ENCODE data around the gene LRP10. TPM values are rescaled to one million over a fixed set of nuclear protein-coding genes. Genes with fewer than 3 reads are reported as not detected.

Gene LRP10
- total and polyA plus RNA-seq, 2 experiments from 2014 or later = 161 to 202 TPM

DNA sequence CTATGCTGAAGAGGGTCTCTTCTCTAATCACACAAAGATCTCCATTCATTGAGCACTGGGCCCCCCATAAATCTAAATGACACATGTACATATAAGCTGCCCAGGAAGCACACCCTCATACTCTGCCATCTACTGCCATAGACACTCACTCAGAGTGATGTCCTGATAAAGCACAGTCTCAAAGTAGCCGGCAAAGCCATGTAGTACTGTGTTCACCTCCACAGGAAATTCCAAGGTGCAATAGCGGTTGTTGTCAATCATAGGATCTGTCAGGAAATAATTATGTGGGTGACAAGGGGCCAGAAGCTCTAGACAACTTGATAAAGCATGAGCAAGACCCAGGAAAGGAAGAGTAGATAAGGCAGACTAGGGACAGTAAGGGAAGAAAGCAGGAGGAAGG lies 50.8 kb downstream of the LRP10 start:
- no peaks in the 10 kb centered on the region for H3K27me3 ChIP-seq (replicated peaks; ENCODE audit: insufficient read depth)
- 0 out of 2 replicates have a peak overlapping the region, but pooled peaks have one; percentile 4 for H3K27ac ChIP-seq
- no peak for TF ChIP-seq EZH2phosphoT487 (IDR thresholded peaks at IDR 0.05; ENCODE audit: insufficient read depth, low read depth)
- TF ChIP-seq EZH2 (IDR thresholded peaks at IDR 0.05; ENCODE audit: insufficient read depth, poor library complexity, severe bottlenecking) = no peak
- WGBS, 2 experiments (ENCODE audit: low coverage in 1 of 2, low lambda C conversion rate in 2 of 2, missing lambda C conversion rate in 2 of 2) = 97 to 100% methylated on average over 2 of the region's 2 CpGs
- H4K20me1 ChIP-seq (ENCODE audit: insufficient read depth) = no peaks in the 10 kb centered on the region
- H3F3A ChIP-seq (ENCODE audit: insufficient read depth) = peaks cover 34% of the 10 kb centered on the region
- H3K36me3 ChIP-seq (ENCODE audit: low read depth) = peaks cover 40% of the 10 kb centered on the region
- in situ Hi-C loops (cut with MboI) = no loop called here
- no peaks in the 10 kb centered on the region for H3K9me2 ChIP-seq (ENCODE audit: insufficient read depth)
- peaks cover 23% of the 10 kb centered on the region for H3K4me1 ChIP-seq (ENCODE audit: insufficient read depth)
- H3K9ac ChIP-seq = no peak overlapping the region
- H3K4me2 ChIP-seq (ENCODE audit: unreplicated experiment) = no peak overlapping the region
- H2AFZ ChIP-seq = no peak overlapping the region
- H3K79me2 ChIP-seq (ENCODE audit: insufficient read depth) = peaks cover 30% of the 10 kb centered on the region
- no peak overlapping the region for H3K4me3 ChIP-seq
- DNase-seq = no peak
- H3K9me3 ChIP-seq (ENCODE audit: low read depth) = no peaks in the 10 kb centered on the region

DNA sequence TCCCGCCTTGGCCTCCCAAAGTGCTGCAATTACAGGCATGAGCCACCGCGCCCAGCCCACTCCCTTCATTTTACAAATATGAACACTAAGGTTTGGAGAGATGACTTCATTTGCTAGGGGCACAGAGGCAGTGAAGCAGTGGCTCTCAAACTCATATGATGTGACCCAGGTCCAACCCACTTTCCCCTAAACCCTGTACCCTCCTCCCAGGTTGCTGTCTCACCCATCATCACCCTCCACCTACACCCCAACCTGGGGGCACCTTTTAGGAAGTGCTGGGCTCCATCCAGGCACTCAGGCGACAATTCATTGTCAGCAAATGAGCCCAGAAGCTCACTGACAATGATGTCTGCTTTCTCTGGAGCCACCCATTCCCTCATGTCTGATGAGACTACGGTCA lies 52.2 kb downstream of the LRP10 start:
- Histone ChIP-seq H3K4me1 (ENCODE audit: insufficient read depth) (peaks cover 27% of the 10 kb centered on the region), H3F3A (ENCODE audit: insufficient read depth) (peaks cover 34% of the 10 kb centered on the region), H3K4me3 (no peak overlapping the region), H3K36me3 (ENCODE audit: low read depth) (peaks cover 40% of the 10 kb centered on the region), H4K20me1 (ENCODE audit: insufficient read depth) (no peaks in the 10 kb centered on the region), H3K9me3 (ENCODE audit: low read depth) (no peaks in the 10 kb centered on the region), H3K9ac (no peak overlapping the region), H2AFZ (no peak overlapping the region), H3K9me2 (ENCODE audit: insufficient read depth) (no peaks in the 10 kb centered on the region), H3K79me2 (ENCODE audit: insufficient read depth) (peaks cover 31% of the 10 kb centered on the region), H3K4me2 (ENCODE audit: unreplicated experiment) (no peak overlapping the region), H3K27me3 (replicated peaks; ENCODE audit: insufficient read depth) (no peaks in the 10 kb centered on the region), H3K27ac (no peak overlapping the region)
- DNase-seq = no peak
- 90 to 92% methylated on average over 5 of the region's 5 CpGs for WGBS, 2 experiments (ENCODE audit: low coverage in 1 of 2, low lambda C conversion rate in 2 of 2, missing lambda C conversion rate in 2 of 2)
- TF ChIP-seq EZH2phosphoT487 (IDR thresholded peaks at IDR 0.05; ENCODE audit: insufficient read depth, low read depth) (no peak), EZH2 (IDR thresholded peaks at IDR 0.05; ENCODE audit: insufficient read depth, poor library complexity, severe bottlenecking) (no peak)
- in situ Hi-C loops (cut with MboI) = no loop called here

DNA sequence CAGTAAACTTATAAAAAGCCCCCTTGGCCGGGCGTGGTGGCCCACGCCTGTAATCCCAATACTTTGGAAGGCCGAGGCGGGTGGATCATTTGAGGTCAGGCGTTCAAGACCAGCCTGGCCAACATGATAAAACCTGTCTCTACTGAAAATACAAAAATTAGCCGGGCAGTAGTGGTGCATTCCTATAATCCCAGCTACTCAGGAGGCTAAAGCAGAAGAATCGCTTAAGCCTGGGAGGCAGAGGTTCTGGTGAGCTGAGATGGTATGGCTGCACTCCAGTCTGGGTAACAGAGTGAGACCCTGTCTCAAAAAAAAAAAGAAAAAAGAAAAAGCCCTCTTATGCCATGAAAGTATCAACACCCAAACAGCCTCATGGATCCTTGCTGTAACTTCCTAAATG lies 54.0 kb downstream of the LRP10 start:
- Histone ChIP-seq H3K9ac (0 out of 2 replicates have a peak overlapping the region, but pooled peaks have one; percentile 17), H3K36me3 (ENCODE audit: low read depth) (peaks cover 31% of the 10 kb centered on the region)
- WGBS, 2 experiments (ENCODE audit: low coverage in 1 of 2, low lambda C conversion rate in 2 of 2, missing lambda C conversion rate in 2 of 2) = 96 to 98% methylated on average over 8 of the region's 8 CpGs

DNA sequence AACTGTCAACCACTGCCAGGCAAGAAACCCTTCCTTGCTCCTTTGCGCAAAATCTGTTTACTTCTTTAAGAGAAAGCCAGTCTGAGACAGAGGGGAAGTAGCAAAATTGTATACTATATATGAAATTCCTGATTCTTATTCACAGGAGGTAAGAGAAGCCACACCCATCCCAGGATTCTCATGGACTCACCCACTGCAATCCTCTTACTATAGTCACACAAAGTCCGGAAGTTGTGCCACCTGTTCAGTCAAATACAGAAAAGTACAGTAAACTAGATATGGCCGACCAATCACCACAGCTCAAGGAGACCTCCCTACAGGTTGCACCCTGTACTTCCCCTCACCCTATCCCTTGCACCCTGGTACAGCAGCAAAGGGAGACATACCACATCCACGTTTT lies 54.8 kb downstream of the LRP10 start:
- H3K9me2 ChIP-seq (ENCODE audit: insufficient read depth) = no peaks in the 10 kb centered on the region
- peaks cover 22% of the 10 kb centered on the region for H3F3A ChIP-seq (ENCODE audit: insufficient read depth)
- H3K27ac ChIP-seq = peak overlapping the region; percentile 34
- no peak overlapping the region for H3K4me3 ChIP-seq
- no peaks in the 10 kb centered on the region for H3K27me3 ChIP-seq (replicated peaks; ENCODE audit: insufficient read depth)
- H3K79me2 ChIP-seq (ENCODE audit: insufficient read depth) = peaks cover 35% of the 10 kb centered on the region
- WGBS, 2 experiments (ENCODE audit: low coverage in 1 of 2, low lambda C conversion rate in 2 of 2, missing lambda C conversion rate in 2 of 2) = 66 to 73% methylated on average over 4 of the region's 4 CpGs
- TF ChIP-seq EZH2 (IDR thresholded peaks at IDR 0.05; ENCODE audit: insufficient read depth, poor library complexity, severe bottlenecking) (no peak), EZH2phosphoT487 (IDR thresholded peaks at IDR 0.05; ENCODE audit: insufficient read depth, low read depth) (no peak)
- peaks cover 28% of the 10 kb centered on the region for H3K36me3 ChIP-seq (ENCODE audit: low read depth)
- no peaks in the 10 kb centered on the region for H4K20me1 ChIP-seq (ENCODE audit: insufficient read depth)
- DNase-seq = peak; percentile 64
- H3K9me3 ChIP-seq (ENCODE audit: low read depth) = no peaks in the 10 kb centered on the region
- in situ Hi-C loops (cut with MboI) = no loop called here
- H3K4me1 ChIP-seq (ENCODE audit: insufficient read depth) = peaks cover 21% of the 10 kb centered on the region
- 0 out of 2 replicates have a peak overlapping the region, but pooled peaks have one; percentile 17 for H3K9ac ChIP-seq
- H2AFZ ChIP-seq = no peak overlapping the region
- H3K4me2 ChIP-seq (ENCODE audit: unreplicated experiment) = peak overlapping the region; percentile 21

More for the DNA sequence above, 54.0 kb downstream of the LRP10 start:
- Histone ChIP-seq H3K4me3 (no peak overlapping the region), H3K27me3 (replicated peaks; ENCODE audit: insufficient read depth) (no peaks in the 10 kb centered on the region), H3K4me1 (ENCODE audit: insufficient read depth) (peaks cover 21% of the 10 kb centered on the region), H2AFZ (no peak overlapping the region), H3K9me2 (ENCODE audit: insufficient read depth) (no peaks in the 10 kb centered on the region), H3K4me2 (ENCODE audit: unreplicated experiment) (no peak overlapping the region), H3F3A (ENCODE audit: insufficient read depth) (peaks cover 29% of the 10 kb centered on the region), H4K20me1 (ENCODE audit: insufficient read depth) (no peaks in the 10 kb centered on the region), H3K79me2 (ENCODE audit: insufficient read depth) (peaks cover 35% of the 10 kb centered on the region), H3K9me3 (ENCODE audit: low read depth) (no peaks in the 10 kb centered on the region), H3K27ac (peak overlapping the region; percentile 34; the same call in 1 of the 2 replicates)
- no peak for DNase-seq
- TF ChIP-seq EZH2phosphoT487 (IDR thresholded peaks at IDR 0.05; ENCODE audit: insufficient read depth, low read depth) (no peak), EZH2 (IDR thresholded peaks at IDR 0.05; ENCODE audit: insufficient read depth, poor library complexity, severe bottlenecking) (no peak)
- in situ Hi-C loops (cut with MboI) = no loop called here
